AG10803 (cell line): ENCODE results near the gene APBA2.

Source experiments
- DNase-seq: peaks from one replicate; pipeline ENCODE4 v3.0.0; 2010; ENCODE audit warnings: low read depth
- H3K4me3 ChIP-seq: 2 replicates; pipeline ENCODE4 v1.5.1; 2011; ENCODE audit warnings: mild to moderate bottlenecking, low read length, control low read depth
- TF ChIP-seq, protein P1 (sequence below): conservative IDR thresholded peaks from 2 replicates; pipeline ENCODE4 v1.5.1; 2011; ENCODE audit warnings: mild to moderate bottlenecking, low read length, control low read depth, inconsistent platforms

APBA2 gene

DNA sequence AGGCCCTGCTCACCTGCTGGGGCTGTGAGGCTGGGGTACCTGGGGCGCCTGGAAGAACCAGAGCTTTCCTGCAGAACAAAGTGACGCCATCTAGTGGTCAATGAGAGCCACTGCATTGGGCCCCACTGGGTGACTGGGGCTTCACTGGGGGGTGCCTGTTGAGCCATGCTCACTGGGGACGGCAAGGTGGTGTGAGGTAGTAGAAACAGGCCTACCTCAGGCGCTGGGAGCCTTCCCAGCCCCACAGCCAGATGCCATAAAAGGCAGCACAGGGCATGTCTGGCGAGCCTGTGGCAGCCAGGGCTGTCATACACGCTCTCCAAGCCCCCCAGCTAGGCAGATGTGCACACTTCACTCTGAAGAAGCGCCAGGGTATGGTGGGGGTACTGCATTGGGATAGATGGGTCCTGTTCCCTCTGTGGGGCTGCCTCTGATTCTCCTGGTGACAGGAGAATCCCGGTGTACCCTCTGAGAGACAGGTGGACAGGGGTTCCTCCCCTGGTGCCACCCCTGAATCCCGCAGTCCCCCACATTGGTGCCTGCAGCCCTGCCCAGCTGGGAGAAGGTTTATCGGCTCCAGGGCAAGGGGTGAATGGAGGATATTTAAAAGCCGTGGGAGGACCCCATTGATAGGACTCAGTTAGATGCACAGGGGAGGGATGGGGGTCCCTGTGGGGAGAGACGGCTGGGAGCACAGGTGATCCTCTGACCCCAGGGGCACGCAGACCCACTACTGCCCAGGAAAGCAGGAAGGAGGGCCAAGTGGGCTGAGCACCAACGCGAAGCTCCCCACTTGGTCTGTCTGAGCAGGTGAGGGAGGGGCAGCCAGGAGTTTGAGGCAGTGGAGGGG, 205.1 kb downstream of the APBA2 start:
- TF ChIP-seq, protein P1, sequence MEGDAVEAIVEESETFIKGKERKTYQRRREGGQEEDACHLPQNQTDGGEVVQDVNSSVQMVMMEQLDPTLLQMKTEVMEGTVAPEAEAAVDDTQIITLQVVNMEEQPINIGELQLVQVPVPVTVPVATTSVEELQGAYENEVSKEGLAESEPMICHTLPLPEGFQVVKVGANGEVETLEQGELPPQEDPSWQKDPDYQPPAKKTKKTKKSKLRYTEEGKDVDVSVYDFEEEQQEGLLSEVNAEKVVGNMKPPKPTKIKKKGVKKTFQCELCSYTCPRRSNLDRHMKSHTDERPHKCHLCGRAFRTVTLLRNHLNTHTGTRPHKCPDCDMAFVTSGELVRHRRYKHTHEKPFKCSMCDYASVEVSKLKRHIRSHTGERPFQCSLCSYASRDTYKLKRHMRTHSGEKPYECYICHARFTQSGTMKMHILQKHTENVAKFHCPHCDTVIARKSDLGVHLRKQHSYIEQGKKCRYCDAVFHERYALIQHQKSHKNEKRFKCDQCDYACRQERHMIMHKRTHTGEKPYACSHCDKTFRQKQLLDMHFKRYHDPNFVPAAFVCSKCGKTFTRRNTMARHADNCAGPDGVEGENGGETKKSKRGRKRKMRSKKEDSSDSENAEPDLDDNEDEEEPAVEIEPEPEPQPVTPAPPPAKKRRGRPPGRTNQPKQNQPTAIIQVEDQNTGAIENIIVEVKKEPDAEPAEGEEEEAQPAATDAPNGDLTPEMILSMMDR: peak; percentile 65
- no peak overlapping the region for H3K4me3 ChIP-seq
- no peak for DNase-seq

DNA sequence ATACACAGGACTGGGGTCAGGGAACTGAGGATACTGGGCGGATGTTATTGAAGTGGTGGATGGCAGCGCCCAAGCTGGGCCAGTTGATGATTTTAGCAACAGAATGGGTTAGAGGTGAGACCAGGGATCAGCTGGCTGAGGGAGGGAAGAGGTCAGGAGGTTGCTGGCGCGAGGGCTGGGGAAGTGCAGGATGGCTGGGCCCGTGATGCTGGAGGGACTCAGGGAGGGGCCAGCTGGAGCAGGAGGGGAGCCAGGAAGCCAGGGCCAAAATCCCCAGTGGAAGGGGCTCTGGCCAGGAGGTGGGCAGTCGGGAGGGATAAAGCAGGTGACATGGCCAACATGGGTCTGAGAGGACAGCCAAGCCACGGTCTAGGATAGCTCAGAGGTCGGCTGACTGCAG, 205.9 kb downstream of the APBA2 start:
- TF ChIP-seq, protein P1: no peak
- no peak overlapping the region for H3K4me3 ChIP-seq
- no peak for DNase-seq

DNA sequence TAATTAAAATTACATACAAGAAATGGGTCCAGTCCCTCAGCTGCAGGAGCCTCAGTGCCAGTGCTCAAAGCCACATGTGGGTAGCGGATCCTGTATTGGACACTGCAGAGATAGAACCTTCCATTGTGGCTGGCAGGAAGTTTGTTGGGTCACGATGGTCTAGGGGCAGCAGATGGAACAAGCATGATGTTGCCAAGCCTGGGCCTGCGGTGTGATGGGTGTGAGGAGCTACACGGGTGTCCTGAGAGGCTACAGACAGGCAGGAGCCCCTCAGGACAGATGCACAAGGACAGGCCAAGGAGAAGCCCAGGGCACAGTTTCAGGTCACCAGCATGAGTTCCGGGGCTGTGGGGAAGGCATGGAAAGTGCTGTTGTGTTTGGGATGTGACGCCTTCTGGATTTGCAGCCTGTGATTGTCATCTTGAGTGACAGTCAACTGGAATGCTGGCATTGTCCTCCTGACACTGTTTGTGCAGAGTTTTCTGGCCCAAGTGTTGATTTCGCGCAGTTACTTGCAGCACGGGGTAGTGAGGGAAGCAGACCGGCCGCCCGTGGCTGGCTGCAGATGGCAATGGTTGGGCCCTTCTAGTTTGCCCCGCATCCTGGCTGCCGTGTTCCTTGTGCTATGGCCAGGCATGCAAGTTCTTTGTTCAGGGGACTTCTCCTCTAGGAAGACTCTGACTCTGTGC, 206.7 kb downstream of the APBA2 start:
- DNase-seq: no peak
- TF ChIP-seq, protein P1: no peak
- H3K4me3 ChIP-seq: no peak overlapping the region

DNA sequence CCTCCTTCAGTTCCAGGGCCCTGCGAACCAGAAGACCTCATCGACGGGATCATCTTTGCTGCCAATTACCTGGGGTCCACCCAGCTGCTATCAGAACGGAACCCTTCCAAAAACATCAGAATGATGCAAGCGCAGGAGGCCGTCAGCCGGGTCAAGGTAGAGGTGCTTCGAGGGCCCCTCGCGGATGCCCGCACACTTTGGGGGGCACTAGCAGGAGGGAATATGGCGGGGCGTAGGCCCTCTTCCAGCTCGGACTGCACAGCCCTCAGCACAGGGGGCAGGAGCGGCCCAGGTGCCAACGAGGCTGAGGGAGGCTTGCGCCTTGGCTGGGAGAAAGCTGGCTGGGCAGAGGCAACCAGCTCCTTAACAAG, 207.3 kb downstream of the APBA2 start:
- DNase-seq: no peak
- no peak overlapping the region for H3K4me3 ChIP-seq
- TF ChIP-seq, protein P1: no peak

DNA sequence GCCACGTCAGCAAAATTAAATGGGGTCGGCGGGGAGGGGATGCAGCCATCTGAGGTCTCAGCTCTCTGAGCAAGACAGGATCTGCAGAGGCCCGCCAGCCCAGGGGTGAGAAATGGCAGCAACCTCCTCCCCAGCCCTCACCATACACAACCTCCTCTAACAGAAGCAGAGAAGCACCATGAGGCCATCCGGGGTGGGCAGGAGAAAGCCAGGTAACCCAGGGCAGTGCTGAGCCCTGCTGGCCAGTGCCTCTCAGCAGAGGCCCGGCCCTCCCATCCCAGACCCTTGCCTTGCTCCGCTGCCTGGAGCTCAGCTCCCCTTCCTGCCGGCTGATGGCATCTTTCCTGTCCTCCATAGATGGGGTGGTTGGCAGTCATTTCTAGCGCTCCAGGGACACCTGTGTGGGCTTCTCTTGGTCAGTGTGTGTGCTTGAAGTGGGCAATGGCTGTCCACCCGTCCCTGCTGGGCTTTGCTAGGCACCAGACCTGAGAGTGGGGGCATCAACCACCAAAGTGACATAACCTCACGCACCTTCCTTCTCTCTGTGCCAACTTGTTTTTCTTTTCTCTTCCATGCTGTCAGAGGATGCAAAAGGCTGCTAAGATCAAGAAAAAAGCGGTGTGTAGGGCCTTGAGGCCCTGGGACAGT, 208.0 kb downstream of the APBA2 start:
- TF ChIP-seq, protein P1: no peak

DNA sequence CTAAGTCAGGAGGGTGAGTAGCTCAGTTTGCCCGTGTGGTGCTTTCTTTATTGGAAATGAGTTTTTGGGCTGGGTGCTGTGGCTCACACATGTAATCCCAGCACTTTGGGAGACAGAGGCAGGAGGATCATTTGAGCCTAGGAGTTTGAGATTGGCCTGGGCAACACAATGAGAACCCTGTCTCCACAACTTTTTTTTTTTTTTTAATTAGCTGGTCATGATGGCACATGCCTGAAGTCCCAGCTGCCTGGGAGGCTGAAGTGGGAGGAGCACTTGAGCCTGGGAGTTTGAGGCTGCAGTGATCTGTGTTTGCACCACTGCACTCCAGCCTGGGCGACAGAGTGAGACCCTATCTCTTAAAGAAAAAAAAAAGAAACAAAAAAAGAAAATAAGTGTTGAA, 208.9 kb downstream of the APBA2 start:
- no peak for DNase-seq
- TF ChIP-seq, protein P1: no peak
- no peak overlapping the region for H3K4me3 ChIP-seq

More for the DNA sequence above, 208.0 kb downstream of the APBA2 start:
- no peak for DNase-seq
- H3K4me3 ChIP-seq: no peak overlapping the region
